GF-D8 (cell line): ENCODE results near the gene CDK5RAP2.
"Not testable (repeated sequence)": the region's sequence is repeated elsewhere in the genome, so short reads cannot be mapped to it uniquely, and the experiment has no call there.

Experiments used
- DNase-seq: peaks from one replicate; lab custom pipeline; 2025; lab: John Stamatoyannopoulos, UW

The CDK5RAP2 gene

GRCh38 chr9:120580051-120580896, at the start of gene CDK5RAP2:
Gene CDK5RAP2, minus strand, starts transcription at chr9:120580167. Its CDS starts 189 bp downstream, at chr9:120579978.
- peak; percentile 94 for DNase-seq

GRCh38 chr9:120628925-120629497, 49.0 kb upstream of the CDK5RAP2 start:
- not testable (repeated sequence) for DNase-seq

GRCh38 chr9:120628207-120628924, 48.4 kb upstream of the CDK5RAP2 start:
- DNase-seq: no peak

DNA sequence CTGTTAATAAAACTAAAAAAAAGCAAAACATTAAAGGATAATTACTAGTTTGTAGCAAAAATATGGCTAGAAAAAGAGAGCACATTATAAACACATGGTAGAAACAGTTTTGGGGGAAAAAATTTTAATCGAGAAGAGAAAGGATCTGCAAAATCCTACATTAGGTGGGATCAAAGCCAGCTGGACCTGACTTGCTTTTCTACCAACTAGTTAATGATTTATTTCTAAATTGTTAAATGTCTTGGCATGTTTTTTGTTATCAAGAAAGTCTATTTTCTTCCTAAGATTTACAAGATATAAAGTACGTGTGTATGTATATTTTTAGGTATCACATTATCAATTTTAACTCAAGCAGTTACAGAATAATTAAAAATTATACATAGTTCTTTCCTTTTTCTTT, 47.1 kb upstream of the CDK5RAP2 start:
- no peak for DNase-seq

DNA sequence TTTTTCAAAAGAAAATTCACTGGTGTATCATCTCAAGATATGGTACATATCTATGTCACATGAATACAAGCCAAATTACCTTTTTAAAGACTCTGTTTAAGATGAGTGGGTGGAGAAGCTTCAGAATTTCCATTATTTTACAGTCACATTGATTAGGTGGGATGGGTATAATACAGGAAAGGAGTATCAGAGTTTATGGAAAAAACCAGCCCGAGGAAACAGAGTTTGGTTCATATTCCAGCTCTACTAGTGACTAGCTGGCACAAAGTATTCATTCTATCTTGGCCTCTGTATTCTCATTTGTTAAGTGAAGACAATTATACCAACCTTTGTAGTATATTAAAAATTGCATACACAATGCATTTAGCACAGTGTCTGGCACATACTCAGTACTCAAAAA, 46.5 kb upstream of the CDK5RAP2 start:
- no peak for DNase-seq

GRCh38 chr9:120625222-120625621, 45.3 kb upstream of the CDK5RAP2 start:
- DNase-seq: no peak

- DNase-seq: no peak
These were observed 42.8 kb upstream of the CDK5RAP2 start for GRCh38 chr9:120622790-120623189.

GRCh38 chr9:120621941-120622340, 42.0 kb upstream of the CDK5RAP2 start:
- DNase-seq: no peak

DNA sequence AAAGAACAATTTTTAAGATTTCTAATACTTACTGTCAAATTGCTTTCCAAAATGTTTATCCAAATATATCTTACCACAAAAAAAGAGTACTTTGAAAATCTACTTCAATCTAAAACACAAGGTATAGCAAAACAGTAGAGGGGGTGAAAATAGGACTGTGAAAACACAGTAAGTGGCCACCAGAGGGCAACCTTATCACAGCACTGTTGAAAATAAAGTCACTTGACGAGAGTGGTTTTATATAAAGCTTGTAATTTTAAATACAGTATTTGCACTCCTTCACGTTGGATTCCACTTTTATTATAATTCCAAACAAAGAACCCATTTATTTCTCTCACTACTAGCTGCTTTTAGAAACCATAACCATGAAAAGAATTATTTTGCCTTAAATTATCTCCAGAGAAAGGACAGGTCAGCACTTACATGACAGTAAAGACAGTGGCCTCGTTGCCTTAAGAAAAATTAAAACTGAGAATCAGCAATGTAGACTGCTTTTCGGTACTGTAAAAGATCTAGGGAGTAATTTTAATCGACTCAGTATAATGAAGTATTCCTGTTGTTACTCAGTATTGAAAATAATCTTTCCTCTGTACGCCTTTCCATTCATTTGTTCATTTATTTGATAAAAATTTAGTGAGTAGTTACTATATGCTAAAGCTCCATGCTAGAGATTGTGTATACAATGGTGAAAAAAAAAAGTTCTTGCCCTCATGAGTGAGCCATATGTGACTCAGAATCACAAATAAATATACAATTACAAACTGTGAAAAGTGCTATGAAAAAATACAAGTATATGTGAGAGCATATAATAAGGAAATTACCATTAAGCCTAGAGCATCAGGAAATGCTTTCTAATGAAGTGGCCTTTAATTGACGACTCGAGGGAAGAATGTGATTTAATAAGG, 40.0 kb upstream of the CDK5RAP2 start:
- DNase-seq: peak; percentile 29

- no peak for DNase-seq
These were observed 37.3 kb upstream of the CDK5RAP2 start for GRCh38 chr9:120616966-120617935.

DNA sequence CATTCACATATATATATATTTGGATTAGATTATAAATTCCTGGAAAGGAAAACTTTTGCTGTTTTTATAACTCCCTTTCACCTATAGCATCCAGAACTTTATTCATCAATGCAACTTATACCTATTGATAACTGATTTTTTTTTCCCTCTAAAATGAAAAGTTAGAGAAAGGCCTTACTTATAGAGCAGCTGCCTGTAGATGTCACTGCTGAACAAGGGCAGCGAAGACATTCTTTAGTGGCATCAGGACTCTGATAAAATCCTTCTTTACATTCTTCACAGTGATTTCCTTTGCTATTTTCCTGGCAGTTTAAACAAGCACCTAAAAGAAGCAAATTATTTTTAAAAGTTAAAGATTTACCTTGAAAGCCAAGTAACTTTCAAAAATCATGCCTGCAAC, 32.3 kb upstream of the CDK5RAP2 start:
- no peak for DNase-seq

- DNase-seq: no peak
These were observed 31.7 kb upstream of the CDK5RAP2 start for GRCh38 chr9:120611690-120612068.

- no peak for DNase-seq
These were observed 31.2 kb upstream of the CDK5RAP2 start for GRCh38 chr9:120610975-120611689.

DNA sequence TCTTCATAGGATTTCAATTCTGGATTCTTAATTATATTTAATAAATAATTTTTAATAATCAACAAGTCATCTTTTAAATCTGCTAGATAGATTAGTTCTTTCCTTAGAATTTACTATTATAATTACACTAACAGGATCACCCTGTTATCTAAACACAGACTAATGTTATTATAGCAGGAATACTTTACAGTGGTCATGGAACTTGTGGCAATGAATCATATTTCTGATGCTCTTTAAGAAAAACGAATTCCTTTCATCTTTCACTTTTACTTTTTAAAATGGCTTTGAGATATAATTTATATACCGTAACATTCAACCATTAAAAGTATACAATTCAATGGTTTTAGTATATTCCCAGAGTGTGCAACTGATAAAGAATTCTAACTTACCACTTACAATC, 29.7 kb upstream of the CDK5RAP2 start:
- no peak for DNase-seq

- DNase-seq: no peak
These were observed 28.5 kb upstream of the CDK5RAP2 start for GRCh38 chr9:120608421-120608820.

- no peak for DNase-seq
These were observed 23.6 kb upstream of the CDK5RAP2 start for GRCh38 chr9:120603591-120603990.

GRCh38 chr9:120603010-120603409, 23.0 kb upstream of the CDK5RAP2 start:
- DNase-seq: no peak

- no peak for DNase-seq
These were observed 13.9 kb upstream of the CDK5RAP2 start for GRCh38 chr9:120593955-120594277.

- no peak for DNase-seq
These were observed 13.4 kb upstream of the CDK5RAP2 start for GRCh38 chr9:120593250-120593954.

GRCh38 chr9:120592210-120592609, 12.2 kb upstream of the CDK5RAP2 start:
- DNase-seq: no peak
